PC-9 (cell line): ENCODE data around the gene ADGRL3. TPM values are rescaled to one million over a fixed set of nuclear protein-coding genes. Genes with fewer than 3 reads are reported as not detected.

ENCODE experiments used
- BruUV-seq: library from RNA; stranded (reverse); fragments of 400-500 nt; replicated peaks from 2 replicates; lab custom pipeline; 2021; lab: Mats Ljungman, UMichigan
- CTCF ChIA-PET: fragments of 300-600 bp; sonication (Branson Sonifier 250); formaldehyde crosslinking; loops from one replicate; lab custom pipeline; 2022; ENCODE audit warnings: antibody characterized with exemption; lab: Charles Lee
- POLR2A ChIA-PET: fragments of 300-600 bp; sonication (Branson Sonifier 250); formaldehyde crosslinking; loops from one replicate; lab custom pipeline; 2022; ENCODE audit warnings: antibody characterized with exemption; ENCODE audit not compliant: unreplicated experiment; lab: Charles Lee
- DNase-seq, 2 experiments: peaks; one replicate each; pipeline versions ENCODE4 v3.0.0 to v3.0.0-alpha.2; 2015 to 2022; ENCODE audit warnings: mixed read lengths in 1 of 2
- H2AFZ ChIP-seq: fragments of 200-600 bp; sonication (generic); 2 replicates; pipeline ENCODE4 v1.8.1; 2017; ENCODE audit warnings: antibody characterized with exemption
- H3F3A ChIP-seq: fragments of 200-600 bp; sonication (generic); 2 replicates; pipeline ENCODE4 v1.8.1; 2017; ENCODE audit warnings: antibody characterized with exemption, mild to moderate bottlenecking, low read depth; ENCODE audit not compliant: insufficient read depth
- H3K27ac ChIP-seq: fragments of 200-600 bp; sonication (generic); 2 replicates; pipeline ENCODE4 v1.6.1; 2016; ENCODE audit warnings: mixed run types
- H3K27me3 ChIP-seq: fragments of 200-600 bp; sonication (generic); 2 replicates; pipeline ENCODE4 v1.6.1; 2016; ENCODE audit warnings: low read depth, mixed run types; ENCODE audit not compliant: insufficient read depth
- H3K36me3 ChIP-seq: fragments of 200-600 bp; sonication (generic); 2 replicates; pipeline ENCODE4 v1.6.1; 2016; ENCODE audit warnings: low read depth, mixed run types
- H3K4me1 ChIP-seq: fragments of 200-600 bp; sonication (generic); replicated peaks from 2 replicates; pipeline ENCODE4 v1.6.1; 2016; ENCODE audit warnings: mixed run types; ENCODE audit not compliant: insufficient read depth
- H3K4me2 ChIP-seq: fragments of 200-600 bp; sonication (generic); 2 replicates; pipeline ENCODE4 v1.6.1; 2017; ENCODE audit warnings: mixed run types
- H3K4me3 ChIP-seq: fragments of 200-600 bp; sonication (generic); 2 replicates; pipeline ENCODE4 v1.6.1; 2016; ENCODE audit warnings: mixed run types
- H3K79me2 ChIP-seq: fragments of 200-600 bp; sonication (generic); 2 replicates; pipeline ENCODE4 v1.6.1; 2017; ENCODE audit warnings: low read depth, mixed run types
- H3K9me2 ChIP-seq: fragments of 200-600 bp; sonication (generic); 2 replicates; pipeline ENCODE4 v1.8.1; 2017; ENCODE audit warnings: mild to moderate bottlenecking; ENCODE audit not compliant: insufficient read depth
- H3K9me3 ChIP-seq: fragments of 200-600 bp; sonication (generic); 2 replicates; pipeline ENCODE4 v1.8.1; 2016; ENCODE audit warnings: low read depth; ENCODE audit not compliant: insufficient read depth
- H4K20me1 ChIP-seq: fragments of 200-600 bp; sonication (generic); 2 replicates; pipeline ENCODE4 v1.8.1; 2017; ENCODE audit not compliant: insufficient read depth
- CTCF ChIP-seq: fragments of 200-600 bp; sonication (generic); conservative IDR thresholded peaks from 2 replicates; pipeline ENCODE4 v1.6.1; 2017; ENCODE audit warnings: mixed run types, antibody characterized with exemption, mild to moderate bottlenecking, moderate library complexity
- EZH2 ChIP-seq: fragments of 200-600 bp; sonication (generic); IDR thresholded peaks from 2 replicates; pipeline ENCODE4 v1.8.0; 2017; ENCODE audit warnings: antibody characterized with exemption, low read depth
- intact Hi-C: fragments of 100-400 bp; cut with micrococcal nuclease; formaldehyde crosslinking; loops from one replicate; pipeline ENCODE4 v1.10.0; 2022; ENCODE audit not compliant: unreplicated experiment
- total RNA-seq: library from RNA; stranded (reverse); gene quantifications from 2 replicates; pipeline ENCODE4 v1.2.3, GENCODE V29; 2021

The ADGRL3 gene
- total RNA-seq, 1 experiment from 2014 or later = 1.6 TPM

DNA sequence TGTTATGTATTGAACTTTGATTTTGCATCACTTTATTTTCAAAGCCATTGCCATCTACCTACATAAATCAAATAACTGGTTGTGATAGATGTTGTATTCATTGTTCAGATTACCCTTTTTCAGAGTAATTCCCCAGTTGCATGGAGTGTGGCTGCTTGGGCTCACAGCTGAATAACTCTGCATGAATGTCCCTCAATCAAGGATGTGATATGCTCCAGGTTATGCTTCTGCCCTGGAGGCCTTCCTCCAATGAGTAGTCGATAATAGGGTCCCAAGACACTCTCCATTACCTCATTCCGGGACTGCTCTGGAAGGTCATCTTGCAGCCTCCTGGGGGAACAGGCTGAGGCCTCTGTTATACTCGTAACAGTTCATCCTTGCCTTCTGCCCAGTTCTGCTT is 251.8 kb downstream of the ADGRL3 start:
- Histone ChIP-seq H3K27ac (no peak overlapping the region), H3K4me1 (no peaks in the 10 kb centered on the region), H3K27me3 (no peaks in the 10 kb centered on the region), H3K4me3 (no peak overlapping the region), H3K9me3 (no peaks in the 10 kb centered on the region), H2AFZ (no peak overlapping the region), H3K79me2 (no peaks in the 10 kb centered on the region), H3K4me2 (no peak overlapping the region), H3K36me3 (no peaks in the 10 kb centered on the region), H4K20me1 (no peaks in the 10 kb centered on the region), H3K9me2 (no peaks in the 10 kb centered on the region), H3F3A (no peaks in the 10 kb centered on the region)
- no peak for DNase-seq
- TF ChIP-seq CTCF (no peak), EZH2 (no peak)
- ChIA-PET POLR2A (no interaction called here), CTCF (no interaction called here)
- intact Hi-C loops = no loop called here
- BruUV-seq = no TSS peak

- intact Hi-C loops = no loop called here
- Histone ChIP-seq H3K9me2 (no peaks in the 10 kb centered on the region), H3K4me2 (peak overlapping the region; percentile 42), H3F3A (0 out of 2 replicates have a peak, but pooled peaks cover 5% of the 10 kb centered on the region), H3K27me3 (no peaks in the 10 kb centered on the region), H2AFZ (no peak overlapping the region), H3K27ac (peak overlapping the region; percentile 69), H3K4me1 (peaks cover 7% of the 10 kb centered on the region), H3K79me2 (no peaks in the 10 kb centered on the region), H3K36me3 (no peaks in the 10 kb centered on the region), H3K4me3 (no peak overlapping the region), H3K9me3 (no peaks in the 10 kb centered on the region), H4K20me1 (no peaks in the 10 kb centered on the region)
- POLR2A ChIA-PET = interaction anchor here (0.6 kb wide), 1 partner anchor 364 kb away, joined by 8 read pairs; no protein-coding TSS in a partner anchor
- DNase-seq = no peak
- TF ChIP-seq CTCF (no peak), EZH2 (no peak)
- CTCF ChIA-PET = no interaction called here
- no TSS peak for BruUV-seq
These were observed 261.8 kb downstream of the ADGRL3 start for GRCh38 chr4:61461956-61462355.

DNA sequence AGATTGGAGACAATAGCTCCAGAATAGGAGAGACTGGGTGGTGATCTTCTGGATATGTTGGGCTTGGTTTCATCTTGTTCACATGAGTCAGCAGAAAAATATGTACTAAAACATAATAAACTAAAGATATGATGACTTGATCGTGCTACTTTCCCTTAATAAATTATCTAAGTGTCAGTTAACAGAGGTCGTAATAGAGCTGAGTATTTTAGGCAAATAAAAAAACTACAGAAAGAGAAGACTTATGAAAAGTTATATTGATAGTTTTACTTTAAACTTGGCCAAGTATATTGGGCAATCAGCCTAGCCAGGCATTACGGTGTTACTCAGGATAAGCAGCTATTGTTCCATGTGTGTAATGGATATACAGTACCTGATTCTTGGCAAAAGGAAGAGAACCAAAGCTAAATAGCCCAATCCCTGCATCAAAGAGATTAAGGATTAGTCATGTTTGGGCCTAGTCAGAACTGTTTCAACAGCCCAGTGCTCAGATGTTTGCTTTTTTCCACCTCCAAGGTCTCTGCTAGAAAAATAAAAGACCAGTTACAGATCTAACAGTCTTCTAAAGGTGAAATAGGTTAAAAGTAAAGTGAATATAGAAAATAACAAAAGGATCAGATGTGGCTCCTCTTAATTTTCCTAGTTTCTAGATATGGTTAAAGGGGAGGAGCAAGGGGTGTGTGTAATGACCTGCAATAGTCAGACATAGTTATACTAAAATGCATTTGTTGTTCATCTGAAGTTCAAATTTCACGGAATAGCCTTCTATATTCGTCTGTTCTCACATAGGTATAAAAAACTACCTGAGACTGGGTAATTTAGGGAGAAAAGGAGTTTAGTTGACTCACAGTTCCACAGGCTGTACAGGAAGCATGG is 262.6 kb downstream of the ADGRL3 start:
- H3K9me3 ChIP-seq = no peaks in the 10 kb centered on the region
- H3K9me2 ChIP-seq = no peaks in the 10 kb centered on the region
- H3K27ac ChIP-seq = peak overlapping the region; percentile 69
- BruUV-seq = no TSS peak
- H3K27me3 ChIP-seq = no peaks in the 10 kb centered on the region
- H3K36me3 ChIP-seq = no peaks in the 10 kb centered on the region
- 0 out of 2 replicates have a peak, but pooled peaks cover 5% of the 10 kb centered on the region for H3F3A ChIP-seq
- ChIA-PET POLR2A (interaction anchor here (0.6 kb wide), 1 partner anchor 365 kb away, joined by 8 read pairs; no protein-coding TSS in a partner anchor), CTCF (no interaction called here)
- no peaks in the 10 kb centered on the region for H3K79me2 ChIP-seq
- DNase-seq = peak in 1 of 2 experiments; percentile 51
- peak overlapping the region; percentile 64; the same call in 1 of the 2 replicates for H2AFZ ChIP-seq
- H3K4me1 ChIP-seq = peaks cover 10% of the 10 kb centered on the region
- TF ChIP-seq EZH2 (no peak), CTCF (no peak)
- H3K4me2 ChIP-seq = peak overlapping the region; percentile 42
- H4K20me1 ChIP-seq = no peaks in the 10 kb centered on the region
- intact Hi-C loops = no loop called here
- H3K4me3 ChIP-seq = no peak overlapping the region
